IPS-18c (cell line): ENCODE results near the gene SFMBT1.

Experiments used
- H3K4me3 ChIP-seq: 2 replicates; pipeline ENCODE4 v1.7.0; 2013; ENCODE audit warnings: low read depth, mild to moderate bottlenecking, low read length, moderate library complexity; ENCODE audit not compliant: insufficient read depth
- H3K9me3 ChIP-seq: one replicate; pipeline ENCODE4 v1.6.1; 2013; ENCODE audit warnings: mild to moderate bottlenecking, low read length, moderate library complexity; ENCODE audit not compliant: control insufficient read depth, insufficient read depth

SFMBT1 gene

DNA sequence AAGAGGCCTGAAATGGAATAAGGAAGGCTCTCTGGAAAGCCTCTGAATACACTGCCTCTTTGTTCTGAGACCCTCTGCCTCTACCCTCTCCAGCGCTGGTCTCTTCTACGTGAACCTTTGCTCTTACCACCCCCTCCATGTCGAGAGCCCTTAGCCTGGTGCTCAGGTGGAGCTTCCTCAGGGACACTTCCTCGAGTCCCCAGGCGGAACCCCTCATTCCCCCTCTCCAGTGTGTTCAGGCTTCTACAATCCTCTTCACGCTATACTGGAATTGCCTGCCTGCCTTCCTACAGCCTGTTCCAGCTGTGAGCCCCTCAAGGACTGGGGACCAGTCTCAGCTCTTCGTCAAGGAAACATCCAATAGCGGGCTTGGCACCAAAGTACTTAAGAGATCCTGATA lies 156.0 kb downstream of the SFMBT1 start:
- no peak overlapping the region for H3K4me3 ChIP-seq
- H3K9me3 ChIP-seq: no peaks in the 10 kb centered on the region

DNA sequence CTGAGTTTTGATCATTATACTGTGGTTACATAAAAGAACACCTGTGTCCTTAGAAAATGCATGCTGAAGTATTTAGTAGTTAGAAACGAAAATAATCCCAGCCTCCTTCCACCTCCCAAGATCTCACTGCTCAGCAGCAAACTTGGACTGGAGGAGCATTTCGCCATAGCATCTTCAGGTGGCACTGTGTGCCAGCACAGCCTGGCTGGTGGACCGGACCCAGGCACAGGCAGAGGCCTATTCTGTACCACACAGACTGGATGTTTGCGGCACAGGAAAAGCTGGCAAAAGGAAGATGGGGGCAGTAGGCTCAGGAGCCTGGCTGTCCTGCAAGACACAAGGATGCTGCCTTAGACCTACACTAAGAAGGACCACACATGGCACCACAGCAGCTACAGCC lies 158.7 kb downstream of the SFMBT1 start:
- H3K9me3 ChIP-seq: no peaks in the 10 kb centered on the region

DNA sequence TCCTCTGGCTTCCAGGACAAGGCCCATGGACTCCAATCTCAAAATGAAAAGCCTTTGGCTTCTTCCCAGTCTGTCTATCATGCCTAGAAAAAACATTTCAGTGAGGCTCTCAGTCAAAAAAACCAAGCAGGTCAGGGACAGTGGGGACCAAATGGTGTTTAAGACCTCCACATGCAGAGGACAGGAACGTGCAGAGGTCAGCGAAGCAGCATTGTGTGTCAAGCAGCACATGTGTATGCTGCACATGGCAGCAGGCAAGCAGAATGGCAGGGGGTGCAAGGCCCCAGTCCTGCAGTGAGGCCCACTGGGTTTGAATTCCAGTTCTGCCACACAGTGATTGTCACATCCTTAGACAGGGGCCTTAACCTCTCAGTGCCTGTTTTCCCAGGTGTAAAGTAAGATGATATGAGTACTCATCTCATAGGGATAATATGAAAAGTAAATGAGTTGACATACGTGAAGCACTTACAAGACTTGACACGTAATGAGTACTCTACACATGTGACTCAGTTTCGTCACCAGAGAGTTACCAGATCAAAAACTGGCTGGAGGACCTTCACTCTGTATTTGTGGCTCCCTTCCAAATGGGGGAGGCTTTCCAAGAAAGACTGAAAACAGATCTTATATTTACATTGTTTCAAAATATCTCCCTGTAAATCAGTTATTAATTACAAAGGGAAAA lies 159.7 kb downstream of the SFMBT1 start:
- H3K9me3 ChIP-seq: no peaks in the 10 kb centered on the region

More for the DNA sequence above, 158.7 kb downstream of the SFMBT1 start:
- no peak overlapping the region for H3K4me3 ChIP-seq

DNA sequence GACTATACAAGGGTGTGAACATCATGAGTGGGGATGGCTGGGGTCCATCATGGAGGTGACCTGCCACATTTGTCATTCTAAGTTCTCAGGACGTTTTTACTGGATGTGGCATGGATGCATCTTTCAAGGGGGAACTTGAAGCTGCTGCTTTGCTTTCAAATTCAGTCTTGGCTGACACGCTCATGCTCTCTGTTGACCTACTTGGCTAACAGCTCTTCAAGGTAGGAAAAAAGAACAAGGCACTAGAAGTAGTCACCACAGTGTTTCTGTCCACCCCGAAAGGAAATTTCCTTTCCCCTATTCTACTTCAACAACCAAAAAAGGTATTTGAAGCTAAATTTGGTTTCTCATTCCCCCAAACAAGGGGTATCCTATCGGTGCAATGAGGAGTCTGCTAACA lies 163.5 kb downstream of the SFMBT1 start:
- Histone ChIP-seq H3K9me3 (no peaks in the 10 kb centered on the region), H3K4me3 (no peak overlapping the region)

More for the DNA sequence above, 159.7 kb downstream of the SFMBT1 start:
- H3K4me3 ChIP-seq: no peak overlapping the region

DNA sequence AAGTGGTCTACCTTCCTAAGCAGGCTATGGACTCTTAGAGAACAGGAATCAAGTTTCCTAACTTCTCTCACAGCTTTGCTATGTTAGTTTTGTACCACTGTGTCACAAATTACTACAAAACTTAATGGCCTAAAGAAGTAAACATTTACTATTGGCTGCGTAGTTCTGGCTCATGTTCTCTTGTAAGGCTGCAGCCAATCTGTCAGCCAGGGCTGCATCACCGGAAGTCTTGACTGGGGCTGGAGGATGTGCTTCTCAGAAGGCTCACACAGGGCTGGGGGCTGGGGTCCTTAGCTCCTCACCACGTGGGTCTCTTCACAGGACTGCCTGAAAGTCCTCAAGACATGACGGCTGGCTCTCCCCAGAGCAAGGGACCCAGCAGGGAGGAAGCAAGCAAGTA lies 164.0 kb downstream of the SFMBT1 start:
- no peak overlapping the region for H3K4me3 ChIP-seq
- H3K9me3 ChIP-seq: no peaks in the 10 kb centered on the region

DNA sequence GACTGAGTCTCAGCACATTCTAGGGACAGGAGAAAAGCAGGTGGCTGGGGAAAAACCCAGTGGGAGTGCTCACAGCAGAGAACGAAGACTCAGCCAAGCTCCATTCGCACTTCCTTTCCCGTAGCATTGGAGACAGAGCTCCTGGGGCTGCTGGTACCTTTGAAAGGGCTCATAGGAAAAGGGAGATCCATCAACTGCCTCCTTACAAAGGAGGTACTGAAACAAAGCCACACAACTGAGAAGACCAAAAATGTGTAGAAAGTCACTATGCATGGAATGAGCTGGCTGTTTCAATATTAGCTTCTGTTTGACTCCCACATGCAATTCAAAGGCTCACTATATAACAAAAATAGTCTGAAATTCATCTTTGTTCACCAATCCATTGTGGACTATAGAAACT lies 165.4 kb downstream of the SFMBT1 start:
- Histone ChIP-seq H3K9me3 (no peaks in the 10 kb centered on the region), H3K4me3 (no peak overlapping the region)

DNA sequence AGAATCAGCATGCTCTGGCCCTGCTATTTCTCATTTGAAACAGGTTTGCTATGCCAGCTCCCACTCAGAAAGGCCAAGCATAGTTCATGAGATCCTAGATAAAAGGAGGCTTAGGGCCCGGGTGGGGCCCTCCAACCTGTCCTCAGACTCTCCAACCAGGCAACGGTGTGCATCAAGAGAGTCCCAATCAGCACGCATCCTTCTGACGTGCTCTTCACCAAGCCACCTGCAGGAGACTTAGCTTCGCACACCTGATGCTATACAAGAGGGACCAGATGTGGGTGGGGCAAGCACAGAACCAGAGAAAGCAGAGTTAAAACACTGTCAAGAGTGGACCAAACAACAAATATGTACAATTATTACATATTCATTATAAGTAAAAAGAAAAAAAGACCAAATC lies 165.8 kb downstream of the SFMBT1 start:
- Histone ChIP-seq H3K4me3 (no peak overlapping the region), H3K9me3 (no peaks in the 10 kb centered on the region)

DNA sequence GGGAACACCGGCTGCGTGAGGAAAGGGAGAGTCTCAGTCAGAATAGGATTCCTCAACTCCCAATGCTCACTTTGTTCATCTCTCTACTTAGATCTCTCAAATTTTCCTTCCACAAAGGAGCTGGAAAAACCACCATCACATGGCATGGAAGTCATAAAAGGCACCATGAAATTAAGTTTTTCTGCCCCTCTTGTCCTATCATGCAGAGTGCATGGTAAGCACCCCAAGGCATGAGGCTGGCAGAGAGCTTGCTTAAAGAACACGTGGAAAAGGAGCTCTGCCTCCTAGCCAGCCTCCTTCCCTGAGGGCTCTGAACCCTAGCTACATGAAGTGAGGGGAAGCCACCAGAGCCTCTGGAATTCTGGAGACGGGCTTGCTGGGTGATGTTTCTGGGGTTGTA lies 166.3 kb downstream of the SFMBT1 start:
- Histone ChIP-seq H3K9me3 (no peaks in the 10 kb centered on the region), H3K4me3 (no peak overlapping the region)

DNA sequence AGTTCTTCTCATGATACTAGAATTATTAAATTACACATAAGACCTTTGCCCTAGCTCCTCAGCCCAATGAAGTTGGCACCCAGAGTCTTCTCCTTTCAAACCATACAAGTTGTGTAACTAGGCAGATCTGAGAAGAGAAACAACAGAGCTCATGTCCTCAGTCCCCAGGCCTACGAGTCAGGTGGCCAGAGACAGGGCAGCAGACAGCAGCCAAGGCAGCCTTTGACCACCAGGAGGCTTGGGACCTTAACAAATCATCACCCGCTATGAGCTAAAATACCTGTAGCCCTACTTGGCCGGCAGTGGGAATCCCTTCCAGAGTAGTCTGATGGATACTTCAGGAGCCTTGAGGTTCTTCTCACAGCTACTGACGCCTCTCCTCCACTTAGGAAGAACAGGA lies 166.8 kb downstream of the SFMBT1 start:
- Histone ChIP-seq H3K9me3 (no peaks in the 10 kb centered on the region), H3K4me3 (no peak overlapping the region)

DNA sequence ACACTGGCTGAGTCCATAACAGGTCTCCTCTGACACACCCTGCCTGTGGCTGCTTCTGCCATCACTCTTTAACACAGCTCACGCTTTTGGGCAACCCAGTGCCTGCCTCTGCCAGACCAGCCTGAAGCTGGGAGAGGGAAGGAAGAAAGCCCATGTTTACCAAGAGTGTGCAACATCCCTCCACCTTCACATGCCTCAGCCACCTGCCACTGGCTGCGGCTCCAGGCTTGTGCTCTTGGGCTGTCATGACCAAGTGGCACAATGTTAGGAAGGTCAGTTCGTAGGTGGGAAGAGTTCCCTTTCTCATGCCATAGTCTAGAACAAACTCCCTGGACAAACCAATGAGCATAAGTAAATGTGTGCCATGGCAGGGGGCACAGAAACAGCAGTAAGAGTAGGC lies 168.8 kb downstream of the SFMBT1 start:
- Histone ChIP-seq H3K4me3 (no peak overlapping the region), H3K9me3 (no peaks in the 10 kb centered on the region)

DNA sequence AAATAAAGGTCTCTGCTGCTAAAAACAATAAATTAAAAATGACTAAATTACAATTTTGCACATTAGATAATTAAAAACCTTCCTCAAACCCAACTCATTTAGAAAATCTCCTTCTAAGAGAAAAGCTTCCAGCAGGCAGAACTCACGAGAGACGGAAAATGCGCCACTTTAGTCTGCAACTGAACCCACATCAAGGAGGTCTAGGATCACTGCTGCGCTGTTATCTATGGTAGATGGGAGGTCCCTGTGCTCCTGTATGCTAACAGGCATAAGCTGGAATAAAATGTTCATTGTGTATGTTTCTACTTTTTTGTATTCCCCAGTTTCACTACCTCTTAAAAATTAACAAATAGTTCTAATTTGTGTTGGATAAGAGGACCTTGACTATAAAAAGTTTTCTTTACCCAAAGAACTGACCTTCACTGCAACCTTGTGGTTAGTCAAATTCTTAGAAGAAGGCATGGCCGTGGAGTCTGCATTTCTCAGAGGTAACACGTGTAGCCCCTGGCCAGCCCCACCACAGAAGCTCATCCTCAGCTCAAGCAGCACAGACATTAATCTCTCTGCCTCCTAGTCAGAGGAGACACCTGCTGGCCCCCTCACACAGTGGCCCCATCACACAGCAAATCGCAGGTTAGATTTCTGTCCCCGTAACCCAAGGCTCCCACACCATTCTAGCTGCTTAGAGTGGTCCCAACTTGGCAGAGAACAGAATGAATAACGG lies 170.8 kb downstream of the SFMBT1 start:
- Histone ChIP-seq H3K9me3 (no peaks in the 10 kb centered on the region), H3K4me3 (no peak overlapping the region)

DNA sequence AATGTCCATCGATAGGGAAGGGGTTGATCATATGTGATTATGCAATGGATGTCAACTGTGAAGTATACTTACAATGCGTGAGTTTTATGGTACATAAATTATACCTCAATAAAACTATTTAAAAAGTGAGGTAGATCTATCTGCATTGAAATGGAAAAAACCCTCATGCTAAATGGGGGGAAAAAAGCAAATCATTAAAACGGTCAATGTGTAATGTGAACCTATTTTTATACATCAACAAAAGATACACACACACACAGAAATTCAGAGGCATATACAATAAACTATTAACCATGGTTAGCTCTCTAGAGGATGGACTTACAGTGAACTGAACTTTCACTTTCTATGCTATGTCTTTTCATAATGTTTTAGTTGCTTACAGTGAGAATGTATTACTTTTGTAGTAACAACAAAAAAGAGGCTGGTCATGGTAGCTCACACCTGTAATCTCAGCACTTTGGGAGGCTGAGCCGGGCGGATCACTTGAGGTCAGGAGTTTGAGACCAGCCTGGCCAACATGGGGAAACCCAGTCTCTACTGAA lies 171.6 kb downstream of the SFMBT1 start:
- Histone ChIP-seq H3K4me3 (no peak overlapping the region), H3K9me3 (no peaks in the 10 kb centered on the region)

DNA sequence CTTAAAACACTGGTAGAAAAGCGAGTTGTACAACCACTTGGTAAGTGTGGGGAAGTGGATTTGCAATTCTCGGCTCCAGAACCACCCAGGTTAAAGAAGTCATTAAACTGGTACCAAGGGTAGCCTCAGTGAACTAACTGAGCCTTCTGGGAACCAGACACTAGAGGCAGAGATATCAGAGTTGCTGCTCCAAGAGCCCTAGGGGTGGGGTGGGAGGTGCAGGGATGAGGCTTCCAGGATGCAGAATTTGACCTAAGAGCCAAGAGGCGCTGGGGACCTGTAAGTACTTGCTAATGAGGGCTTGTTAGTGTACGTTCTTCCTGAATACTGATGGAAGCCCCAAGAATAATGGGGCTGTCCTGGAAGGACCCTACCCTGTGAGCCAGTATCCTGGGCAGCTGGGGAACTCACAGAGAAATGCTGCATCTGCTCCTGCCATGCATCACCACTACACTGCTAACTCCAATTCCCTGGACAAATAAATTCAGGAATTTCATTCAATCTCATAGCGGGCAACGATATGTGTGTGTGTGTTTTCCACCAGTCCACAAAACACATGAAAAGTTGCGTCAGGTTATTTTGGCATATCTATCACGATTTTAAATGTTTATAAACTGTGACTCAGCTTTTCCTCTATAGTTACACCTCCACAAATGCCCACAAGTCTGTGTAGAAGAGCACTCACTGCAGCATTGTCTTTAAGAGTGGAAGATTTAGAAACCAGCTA lies 172.3 kb downstream of the SFMBT1 start:
- Histone ChIP-seq H3K4me3 (no peak overlapping the region), H3K9me3 (no peaks in the 10 kb centered on the region)

DNA sequence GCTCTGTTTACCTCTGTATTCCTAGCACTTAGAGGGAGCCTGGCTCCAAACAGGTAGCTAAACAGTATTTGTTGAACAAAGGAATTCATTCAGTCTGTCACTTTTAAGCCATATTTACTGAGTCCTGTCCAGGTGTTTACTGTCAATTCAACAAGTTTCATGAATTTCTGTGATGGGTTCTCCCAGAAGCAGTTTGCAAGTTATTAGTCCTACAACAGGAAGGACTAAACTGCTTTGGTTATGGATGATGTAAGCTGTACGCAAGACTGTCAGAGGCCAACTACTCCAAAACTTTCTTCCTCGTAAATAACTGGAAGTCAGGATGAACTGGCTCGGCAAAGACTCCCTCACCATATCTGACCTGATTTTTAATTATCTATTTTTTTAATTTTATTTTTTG lies 173.6 kb downstream of the SFMBT1 start:
- Histone ChIP-seq H3K9me3 (no peaks in the 10 kb centered on the region), H3K4me3 (no peak overlapping the region)

DNA sequence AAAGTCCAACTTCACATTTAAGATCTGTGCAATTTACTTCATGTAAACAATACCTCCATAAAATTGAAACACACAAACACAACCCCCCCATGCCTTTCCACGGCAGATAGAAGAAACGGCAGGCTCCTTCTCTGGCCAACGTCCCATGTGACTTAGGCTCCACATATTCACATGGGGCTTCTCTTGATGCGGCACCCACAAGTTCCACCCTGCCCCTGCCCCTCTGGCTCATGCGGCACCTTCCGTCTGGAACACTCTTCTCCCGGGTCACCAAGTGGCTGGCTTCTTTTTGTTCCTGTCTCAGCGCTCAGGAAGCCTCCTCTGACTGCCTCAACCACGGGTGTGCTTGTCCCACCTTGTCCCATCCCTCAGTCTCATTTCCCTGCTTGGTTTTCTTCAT lies 174.1 kb downstream of the SFMBT1 start:
- no peak overlapping the region for H3K4me3 ChIP-seq
- H3K9me3 ChIP-seq: no peaks in the 10 kb centered on the region

DNA sequence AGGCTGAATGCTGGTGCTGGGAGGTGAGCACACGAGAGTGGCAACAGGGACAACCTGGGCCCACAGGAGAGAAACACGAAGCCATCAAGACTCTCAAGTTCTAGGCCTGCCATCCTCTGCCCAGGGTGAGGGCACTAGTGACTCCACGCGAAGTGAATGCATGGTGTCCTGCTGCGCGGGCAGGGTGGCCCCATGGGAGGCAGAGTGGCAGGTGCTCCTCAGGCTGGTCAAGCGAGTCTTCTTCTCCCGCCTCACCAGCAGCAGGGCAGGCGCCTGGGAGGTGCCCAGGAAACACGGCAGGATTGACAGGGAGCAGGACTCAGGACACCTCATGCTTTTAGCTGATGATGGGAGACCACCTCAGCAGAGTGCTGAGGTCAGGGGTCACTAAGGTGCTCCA lies 175.4 kb downstream of the SFMBT1 start:
- Histone ChIP-seq H3K9me3 (no peaks in the 10 kb centered on the region), H3K4me3 (no peak overlapping the region)

DNA sequence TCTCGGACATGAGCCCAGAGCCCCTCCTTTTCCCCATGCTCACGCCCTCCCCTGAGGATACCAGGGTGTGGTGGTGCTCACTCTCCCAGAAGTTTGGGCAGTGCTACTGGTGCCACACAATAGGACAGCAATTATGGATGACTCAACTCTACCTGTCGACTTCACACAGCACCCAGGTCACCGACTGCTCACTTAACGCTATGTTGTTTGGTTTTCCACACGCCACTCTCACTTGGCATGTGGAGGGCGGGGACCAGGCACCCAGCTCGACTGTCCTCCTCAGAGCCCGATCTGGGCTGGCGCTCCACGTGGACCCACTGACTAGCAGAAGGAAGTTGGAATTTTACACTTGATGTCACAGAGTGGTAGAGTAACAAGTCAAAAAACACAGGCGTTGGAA lies 179.4 kb downstream of the SFMBT1 start:
- H3K4me3 ChIP-seq: no peak overlapping the region
- peaks cover 5% of the 10 kb centered on the region for H3K9me3 ChIP-seq

DNA sequence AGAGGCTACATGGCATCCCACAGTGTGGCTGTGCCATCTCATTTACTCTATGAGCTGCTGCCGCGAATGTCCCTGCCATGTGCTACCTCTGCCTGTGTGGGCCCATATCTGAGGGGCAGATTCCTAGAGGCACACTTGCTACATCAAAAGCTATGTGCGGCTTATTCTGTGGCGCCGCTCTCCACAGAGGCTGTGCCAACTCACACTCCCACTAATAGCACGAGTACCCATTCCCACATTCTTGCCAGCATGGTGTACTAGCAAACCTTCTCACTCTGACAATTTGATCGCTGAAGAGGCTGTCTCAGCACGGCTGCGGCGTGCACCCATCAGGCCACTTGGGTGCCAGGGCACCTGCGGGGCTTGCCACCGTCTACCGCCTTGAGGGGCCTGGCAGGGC lies 179.9 kb downstream of the SFMBT1 start:
- Histone ChIP-seq H3K4me3 (no peak overlapping the region), H3K9me3 (peaks cover 7% of the 10 kb centered on the region)
